ENCODE data around the gene PRR3. TPM values are rescaled to one million over a fixed set of nuclear protein-coding genes. Genes with fewer than 3 reads are reported as not detected.
A peak's percentile ranks its signal among the peaks of the same experiment; 100 is the strongest.
"Not testable (repeated sequence)": the region's sequence is repeated elsewhere in the genome, so short reads cannot be mapped to it uniquely, and the experiment has no call there.

Gene PRR3
- polyA plus RNA-seq, 3 donors, result 2.8 to 7.1 (median 3.6) TPM

- H4K20me1 ChIP-seq (ENCODE audit: insufficient read depth, low read length), result peaks cover 31% of the 10 kb centered on the region
- no peaks in the 10 kb centered on the region for H3K27me3 ChIP-seq (ENCODE audit: control insufficient read depth in 2 of 2, insufficient read depth in 2 of 2, low read length in 2 of 2)
- no peaks in the 10 kb centered on the region for H3K4me1 ChIP-seq (ENCODE audit: control insufficient read depth in 1 of 2, insufficient read depth in 2 of 2, low read length in 2 of 2)
- peaks cover 0 to 2% (median 0%) of the 10 kb centered on the region in 7 donors for H3K9me3 Mint-ChIP-seq
- peaks cover 50 to 79% of the 10 kb centered on the region in 2 donors for H3K36me3 ChIP-seq (replicated peaks in 1 of 2; ENCODE audit: control insufficient read depth in 1 of 2, insufficient read depth in 2 of 2, low read length in 2 of 2)
- no peaks in the 10 kb centered on the region for H3K27me3 Mint-ChIP-seq (ENCODE audit: low read depth in 3 of 3)
- no peak for DNase-seq
- H3K4me2 ChIP-seq (replicated peaks; ENCODE audit: extremely low read depth, low read length, poor library complexity, severe bottlenecking), result no peak overlapping the region
- H3K4me1 Mint-ChIP-seq, result peaks cover 2% of the 10 kb centered on the region
- H2AFZ ChIP-seq (ENCODE audit: insufficient read depth, low read depth, low read length, poor library complexity, severe bottlenecking), result no peak overlapping the region
- no peaks in the 10 kb centered on the region for H3K79me2 ChIP-seq (ENCODE audit: insufficient read depth, low read length)
- H3K27ac Mint-ChIP-seq, result peak overlapping the region in 2 of 7 donors; percentile 15 to 68
- WGBS (ENCODE audit: insufficient coverage), result no CpG with 5 or more reads among the region's 1 CpG
- no peak overlapping the region for H3K27ac ChIP-seq (ENCODE audit: low read depth in 1 of 2, low read length in 2 of 2)
- peaks cover 59 to 81% of the 10 kb centered on the region in 2 donors for H3K36me3 Mint-ChIP-seq
- H3K9me3 ChIP-seq (replicated peaks in 1 of 2; ENCODE audit: control insufficient read depth in 1 of 2, insufficient read depth in 1 of 2, low read length in 2 of 2), result no peaks in the 10 kb centered on the region
- intact Hi-C loops (cut with micrococcal nuclease), result loop anchor here in 1 of 2 donors (10.0 kb wide), 1 partner anchor 47 kb away; no protein-coding TSS in a partner anchor
- no peak overlapping the region for H3K9ac ChIP-seq (ENCODE audit: insufficient read depth, low read length, poor library complexity, severe bottlenecking)
- no peak for TF ChIP-seq CTCF (IDR thresholded peaks at IDR 0.05)
- H3K4me3 ChIP-seq (replicated peaks in 1 of 3; ENCODE audit: low read depth in 2 of 3, low read length in 3 of 3), result no peak overlapping the region
- H3K4me3 Mint-ChIP-seq, result no peak overlapping the region
Measured at GRCh38 chr6:30592287-30592686, 35.2 kb downstream of the PRR3 start.

GRCh38 chr6:30597315-30598144 lies 40.4 kb downstream of the PRR3 start:
- Mint-ChIP-seq H3K36me3 (peaks cover 31 to 52% of the 10 kb centered on the region in 2 donors), H3K27ac (peak overlapping the region in 1 of 7 donors; percentile 2)
- H2AFZ ChIP-seq (ENCODE audit: insufficient read depth, low read depth, low read length, poor library complexity, severe bottlenecking); H3K4me2 ChIP-seq (replicated peaks; ENCODE audit: extremely low read depth, low read length, poor library complexity, severe bottlenecking); H3K4me3 Mint-ChIP-seq; H3K27ac ChIP-seq (ENCODE audit: low read depth in 1 of 2, low read length in 2 of 2); H3K4me1 Mint-ChIP-seq; H3K4me3 ChIP-seq (replicated peaks in 1 of 3; ENCODE audit: low read depth in 2 of 3, low read length in 3 of 3); H3K27me3 Mint-ChIP-seq (ENCODE audit: low read depth in 3 of 3); H3K4me1 ChIP-seq (ENCODE audit: control insufficient read depth in 1 of 2, insufficient read depth in 2 of 2, low read length in 2 of 2); H3K9me3 ChIP-seq (replicated peaks in 1 of 2; ENCODE audit: control insufficient read depth in 1 of 2, insufficient read depth in 1 of 2, low read length in 2 of 2); H3K9me3 Mint-ChIP-seq; H3K79me2 ChIP-seq (ENCODE audit: insufficient read depth, low read length); H3K27me3 ChIP-seq (ENCODE audit: control insufficient read depth in 2 of 2, insufficient read depth in 2 of 2, low read length in 2 of 2); H3K9ac ChIP-seq (ENCODE audit: insufficient read depth, low read length, poor library complexity, severe bottlenecking): not testable (repeated sequence)
- Histone ChIP-seq H3K36me3 (replicated peaks in 1 of 2; ENCODE audit: control insufficient read depth in 1 of 2, insufficient read depth in 2 of 2, low read length in 2 of 2) (peaks cover 33 to 51% of the 10 kb centered on the region in 2 donors), H4K20me1 (ENCODE audit: insufficient read depth, low read length) (peaks cover 53% of the 10 kb centered on the region)
- DNase-seq, result peak; percentile 57 to 72 (median 66)
- intact Hi-C loops (cut with micrococcal nuclease), result loop anchor here (1.0 to 10.0 kb wide), 4 partner anchors 53 to 115 kb away; no protein-coding TSS in a partner anchor
- peak; percentile 85 for TF ChIP-seq CTCF (IDR thresholded peaks at IDR 0.05)
- WGBS (ENCODE audit: insufficient coverage), result 67% methylated on average over 3 of the region's 15 CpGs

All from CD14-positive monocyte (primary cell).